MCF 10A (cell line): ENCODE results near the gene ARHGEF4. TPM values are rescaled to one million over a fixed set of nuclear protein-coding genes. Genes with fewer than 3 reads are reported as not detected.

Experiments
- BruUV-seq: library from RNA; stranded (reverse); fragments of 400-500 nt; replicated peaks from 2 replicates; lab custom pipeline; 2021; lab: Mats Ljungman, UMichigan
- CTCF ChIA-PET: fragments of 300-600 bp; sonication (Branson Sonifier 250); formaldehyde crosslinking; extraction: SDS; loops from one replicate; lab custom pipeline; 2021; ENCODE audit warnings: antibody characterized with exemption, inconsistent platforms; lab: Yijun Ruan, JAX
- POLR2A ChIA-PET: fragments of 300-600, 350-650 bp; sonication (Branson Sonifier 250); formaldehyde crosslinking; extraction: SDS; loops from one replicate; lab custom pipeline; 2020; ENCODE audit warnings: antibody characterized with exemption, inconsistent platforms; lab: Yijun Ruan, JAX
- DNase-seq: peaks from one replicate; pipeline ENCODE4 v3.0.0-alpha.2; 2018; ENCODE audit not compliant: unreplicated experiment
- H3K27ac Mint-ChIP-seq: one replicate; pipeline ENCODE4 v1.8.0; 2022; ENCODE audit warnings: mild to moderate bottlenecking, low read depth, mixed read lengths; ENCODE audit not compliant: unreplicated experiment
- H3K27me3 Mint-ChIP-seq: one replicate; pipeline ENCODE4 v1.8.0; 2022; ENCODE audit warnings: mixed read lengths; ENCODE audit not compliant: insufficient read depth, unreplicated experiment
- H3K36me3 Mint-ChIP-seq: one replicate; pipeline ENCODE4 v1.8.0; 2022; ENCODE audit warnings: mild to moderate bottlenecking, moderate library complexity, mixed read lengths; ENCODE audit not compliant: insufficient read depth, unreplicated experiment
- H3K4me1 Mint-ChIP-seq: one replicate; pipeline ENCODE4 v1.8.0; 2022; ENCODE audit warnings: mixed read lengths; ENCODE audit not compliant: insufficient read depth, unreplicated experiment
- H3K4me3 Mint-ChIP-seq: one replicate; pipeline ENCODE4 v1.8.0; 2022; ENCODE audit warnings: mild to moderate bottlenecking, moderate library complexity, mixed read lengths; ENCODE audit not compliant: unreplicated experiment
- H3K9me3 Mint-ChIP-seq: one replicate; pipeline ENCODE4 v1.8.0; 2022; ENCODE audit warnings: mixed read lengths; ENCODE audit not compliant: unreplicated experiment
- intact Hi-C: fragments of 100-400 bp; cut with micrococcal nuclease; formaldehyde crosslinking; loops from 2 replicates; pipeline ENCODE4 v1.14.1; 2022
- total RNA-seq: library from RNA; stranded (reverse); gene quantifications from 2 replicates; pipeline ENCODE4 v1.2.3, GENCODE V29; 2022
- TF ChIP-seq, protein P1 (sequence below): fragments of 200-600 bp; IDR thresholded peaks from one replicate; pipeline ENCODE4 v1.8.0; 2022; ENCODE audit warnings: antibody characterized with exemption, mild to moderate bottlenecking; ENCODE audit not compliant: unreplicated experiment

ARHGEF4 gene
- total RNA-seq, 1 experiment from 2014 or later: 52.0 TPM

- Mint-ChIP-seq H3K4me3 (no peak overlapping the region), H3K27me3 (no peaks in the 10 kb centered on the region), H3K4me1 (peaks cover 8% of the 10 kb centered on the region), H3K27ac (no peak overlapping the region), H3K9me3 (peaks cover 6% of the 10 kb centered on the region), H3K36me3 (peaks cover 5% of the 10 kb centered on the region)
- TF ChIP-seq, protein P1, sequence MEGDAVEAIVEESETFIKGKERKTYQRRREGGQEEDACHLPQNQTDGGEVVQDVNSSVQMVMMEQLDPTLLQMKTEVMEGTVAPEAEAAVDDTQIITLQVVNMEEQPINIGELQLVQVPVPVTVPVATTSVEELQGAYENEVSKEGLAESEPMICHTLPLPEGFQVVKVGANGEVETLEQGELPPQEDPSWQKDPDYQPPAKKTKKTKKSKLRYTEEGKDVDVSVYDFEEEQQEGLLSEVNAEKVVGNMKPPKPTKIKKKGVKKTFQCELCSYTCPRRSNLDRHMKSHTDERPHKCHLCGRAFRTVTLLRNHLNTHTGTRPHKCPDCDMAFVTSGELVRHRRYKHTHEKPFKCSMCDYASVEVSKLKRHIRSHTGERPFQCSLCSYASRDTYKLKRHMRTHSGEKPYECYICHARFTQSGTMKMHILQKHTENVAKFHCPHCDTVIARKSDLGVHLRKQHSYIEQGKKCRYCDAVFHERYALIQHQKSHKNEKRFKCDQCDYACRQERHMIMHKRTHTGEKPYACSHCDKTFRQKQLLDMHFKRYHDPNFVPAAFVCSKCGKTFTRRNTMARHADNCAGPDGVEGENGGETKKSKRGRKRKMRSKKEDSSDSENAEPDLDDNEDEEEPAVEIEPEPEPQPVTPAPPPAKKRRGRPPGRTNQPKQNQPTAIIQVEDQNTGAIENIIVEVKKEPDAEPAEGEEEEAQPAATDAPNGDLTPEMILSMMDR: no peak
- ChIA-PET CTCF (no interaction called here), POLR2A (interaction anchor here (2.1 kb wide), 1 partner anchor 11 kb away, joined by 6 read pairs; no protein-coding TSS in a partner anchor)
- intact Hi-C loops: no loop called here
- DNase-seq: no peak
- BruUV-seq: no TSS peak
Observed at GRCh38 chr2:131004446-131005209, 167.9 kb downstream of the ARHGEF4 start.

DNA sequence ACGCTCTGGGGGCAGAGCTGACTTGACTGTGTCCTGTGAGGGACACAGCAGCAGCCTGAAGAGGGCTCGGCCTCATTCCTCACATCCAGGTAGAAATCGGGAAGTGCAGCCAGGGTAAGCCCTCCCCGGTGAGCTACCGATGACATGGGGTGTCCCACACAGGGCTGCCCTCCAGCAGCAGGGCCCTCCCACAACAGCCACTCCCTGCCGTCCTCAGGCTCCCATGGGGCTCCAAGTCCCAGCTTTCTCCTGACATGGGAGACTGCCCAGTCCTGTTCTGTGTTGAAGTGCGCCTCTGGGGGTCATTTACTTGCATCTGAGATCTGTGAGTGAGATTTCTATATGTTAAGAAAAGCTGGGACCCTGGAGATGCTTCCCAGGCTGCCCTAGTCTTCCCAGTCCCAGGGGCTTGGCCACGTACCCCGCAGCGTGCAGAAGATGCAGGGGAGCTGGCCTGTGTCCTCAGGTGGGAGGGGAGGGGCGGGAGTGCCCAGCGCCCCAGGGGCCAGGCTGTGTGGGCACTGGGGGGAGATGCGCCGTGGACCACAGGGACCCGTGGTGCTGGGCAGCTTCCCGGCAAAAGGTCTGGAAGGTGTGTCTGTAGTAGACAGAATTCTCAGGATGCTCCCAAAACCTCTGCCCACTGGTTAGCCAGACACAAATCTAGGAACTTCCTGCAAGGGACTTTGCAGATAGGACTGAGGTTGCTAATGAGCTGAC lies 168.7 kb downstream of the ARHGEF4 start:
- Mint-ChIP-seq H3K27me3 (no peaks in the 10 kb centered on the region), H3K27ac (no peak overlapping the region), H3K9me3 (peaks cover 7% of the 10 kb centered on the region), H3K4me3 (no peak overlapping the region), H3K4me1 (peaks cover 8% of the 10 kb centered on the region), H3K36me3 (peaks cover 5% of the 10 kb centered on the region)
- BruUV-seq: no TSS peak
- ChIA-PET CTCF (interaction anchor here (0.9 kb wide), 1 partner anchor 8 kb away, joined by 3 read pairs; no protein-coding TSS in a partner anchor), POLR2A (no interaction called here)
- intact Hi-C loops: no loop called here
- DNase-seq: no peak
- TF ChIP-seq, protein P1: no peak

DNA sequence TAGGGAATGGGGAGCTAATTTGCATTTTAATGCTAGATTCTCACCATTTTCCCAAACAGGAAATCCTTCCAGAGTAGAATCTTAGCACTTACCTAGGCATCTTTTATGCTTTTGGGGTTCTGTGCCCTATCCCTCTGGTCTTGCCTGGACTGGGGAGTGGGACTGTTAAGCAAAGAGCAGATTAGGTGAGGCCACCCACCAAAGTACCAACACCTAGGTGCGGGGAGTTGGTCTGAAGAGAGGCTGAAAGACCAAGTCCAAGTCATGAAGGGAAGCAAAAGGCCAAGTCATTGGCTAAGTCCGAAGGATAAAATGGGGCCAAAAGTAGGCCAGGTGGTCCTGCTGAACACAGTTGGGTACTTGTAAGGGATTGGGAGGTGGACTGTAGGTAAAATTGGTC lies 169.8 kb downstream of the ARHGEF4 start:
- no TSS peak for BruUV-seq
- no peak overlapping the region for H3K4me3 Mint-ChIP-seq
- TF ChIP-seq, protein P1: no peak
- peaks cover 7% of the 10 kb centered on the region for H3K9me3 Mint-ChIP-seq
- CTCF ChIA-PET: interaction anchor here (0.6 kb wide), 1 partner anchor 220 kb away, joined by 3 read pairs; no protein-coding TSS in a partner anchor
- POLR2A ChIA-PET: no interaction called here
- intact Hi-C loops: no loop called here
- peaks cover 11% of the 10 kb centered on the region for H3K4me1 Mint-ChIP-seq
- H3K36me3 Mint-ChIP-seq: peaks cover 5% of the 10 kb centered on the region
- DNase-seq: no peak
- no peak overlapping the region for H3K27ac Mint-ChIP-seq
- no peaks in the 10 kb centered on the region for H3K27me3 Mint-ChIP-seq

GRCh38 chr2:131008967-131009366 lies 172.3 kb downstream of the ARHGEF4 start:
- no peaks in the 10 kb centered on the region for H3K36me3 Mint-ChIP-seq
- H3K9me3 Mint-ChIP-seq: peaks cover 7% of the 10 kb centered on the region
- intact Hi-C loops: no loop called here
- H3K27ac Mint-ChIP-seq: no peak overlapping the region
- H3K4me1 Mint-ChIP-seq: peaks cover 16% of the 10 kb centered on the region
- ChIA-PET POLR2A (no interaction called here), CTCF (no interaction called here)
- H3K27me3 Mint-ChIP-seq: no peaks in the 10 kb centered on the region
- BruUV-seq: no TSS peak
- DNase-seq: no peak
- H3K4me3 Mint-ChIP-seq: no peak overlapping the region
- TF ChIP-seq, protein P1: no peak
